ENCODE results near the gene COA7.
"Not testable (repeated sequence)": the region's sequence is repeated elsewhere in the genome, so short reads cannot be mapped to it uniquely, and the experiment has no call there.

The COA7 gene

GRCh38 chr1:52697795-52698674, at the start of gene COA7:
TSS of gene COA7 (minus strand) at chr1:52698347. CDS start at chr1:52698326, 21 bp downstream.
- peak; percentile 66 for DNase-seq

- no peak for DNase-seq
Measured at GRCh38 chr1:52747450-52747849, 49.3 kb upstream of the COA7 start.

- no peak for DNase-seq
Measured at GRCh38 chr1:52746189-52746588, 48.0 kb upstream of the COA7 start.

- DNase-seq = no peak
Measured at GRCh38 chr1:52741259-52741658, 43.1 kb upstream of the COA7 start.

GRCh38 chr1:52739699-52740467, 41.7 kb upstream of the COA7 start:
- no peak for DNase-seq

DNA sequence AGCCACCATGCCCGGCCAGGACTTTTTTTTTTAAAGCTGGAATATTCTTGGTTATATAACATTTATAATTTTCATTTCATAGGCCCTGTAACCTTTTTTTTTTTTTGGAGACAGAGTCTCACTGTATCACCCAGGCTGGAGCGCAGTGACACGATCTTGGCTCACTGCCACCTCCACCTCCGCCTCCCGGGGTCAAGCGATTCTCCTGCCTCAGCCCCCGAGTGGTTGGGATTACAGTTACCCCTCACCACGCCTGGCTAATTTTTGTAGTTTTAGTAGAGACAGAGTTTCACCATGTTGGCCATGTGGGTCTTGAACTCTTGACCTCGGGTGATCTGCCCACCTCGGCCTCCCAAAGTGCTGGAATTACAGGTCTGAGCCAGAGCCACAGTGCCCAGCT, 40.7 kb upstream of the COA7 start:
- no peak for DNase-seq

DNA sequence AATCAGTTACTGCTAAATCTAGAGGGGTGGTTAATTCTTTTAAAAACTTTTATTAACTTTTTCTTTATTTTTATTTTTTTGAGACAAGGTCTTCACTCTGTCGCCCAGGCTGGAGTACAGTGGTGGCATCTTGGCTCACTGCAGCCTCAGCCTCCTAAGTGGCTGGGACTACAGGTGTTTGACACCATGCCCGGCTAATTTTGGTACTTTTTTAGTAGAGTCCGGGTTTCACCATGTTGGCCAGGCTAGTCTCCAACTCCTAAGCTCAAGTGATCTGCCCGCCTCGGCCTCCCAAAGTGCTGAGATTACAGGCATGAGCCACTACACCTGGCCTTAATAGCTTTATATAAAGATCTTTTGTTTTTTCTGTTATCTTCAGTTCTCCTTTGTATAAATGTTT, 40.0 kb upstream of the COA7 start:
- no peak for DNase-seq

DNA sequence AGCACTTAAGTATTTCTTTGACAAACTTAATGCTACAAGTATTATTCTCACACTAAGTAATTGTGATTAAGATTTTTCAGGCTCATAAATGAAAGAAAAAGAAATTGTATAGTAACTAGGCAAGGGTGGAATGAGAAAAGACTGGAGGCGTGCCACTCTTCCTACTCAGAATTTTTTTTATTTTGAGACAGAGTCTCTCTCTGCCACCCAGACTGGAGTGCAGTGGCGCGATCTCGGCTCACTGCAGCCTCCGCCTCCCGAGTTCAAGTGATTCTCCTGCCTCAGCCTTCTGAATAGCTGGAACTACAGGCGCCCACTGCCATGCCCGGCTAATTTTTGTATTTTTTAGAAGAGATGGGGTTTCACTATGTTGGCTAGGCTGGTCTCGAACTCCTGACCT, 37.2 kb upstream of the COA7 start:
- DNase-seq = not testable (repeated sequence)

- DNase-seq = no peak
Measured at GRCh38 chr1:52733368-52733767, 35.2 kb upstream of the COA7 start.

GRCh38 chr1:52727956-52728656, 30.0 kb upstream of the COA7 start:
- no peak for DNase-seq

- no peak for DNase-seq
Measured at GRCh38 chr1:52727114-52727586, 29.0 kb upstream of the COA7 start.

DNA sequence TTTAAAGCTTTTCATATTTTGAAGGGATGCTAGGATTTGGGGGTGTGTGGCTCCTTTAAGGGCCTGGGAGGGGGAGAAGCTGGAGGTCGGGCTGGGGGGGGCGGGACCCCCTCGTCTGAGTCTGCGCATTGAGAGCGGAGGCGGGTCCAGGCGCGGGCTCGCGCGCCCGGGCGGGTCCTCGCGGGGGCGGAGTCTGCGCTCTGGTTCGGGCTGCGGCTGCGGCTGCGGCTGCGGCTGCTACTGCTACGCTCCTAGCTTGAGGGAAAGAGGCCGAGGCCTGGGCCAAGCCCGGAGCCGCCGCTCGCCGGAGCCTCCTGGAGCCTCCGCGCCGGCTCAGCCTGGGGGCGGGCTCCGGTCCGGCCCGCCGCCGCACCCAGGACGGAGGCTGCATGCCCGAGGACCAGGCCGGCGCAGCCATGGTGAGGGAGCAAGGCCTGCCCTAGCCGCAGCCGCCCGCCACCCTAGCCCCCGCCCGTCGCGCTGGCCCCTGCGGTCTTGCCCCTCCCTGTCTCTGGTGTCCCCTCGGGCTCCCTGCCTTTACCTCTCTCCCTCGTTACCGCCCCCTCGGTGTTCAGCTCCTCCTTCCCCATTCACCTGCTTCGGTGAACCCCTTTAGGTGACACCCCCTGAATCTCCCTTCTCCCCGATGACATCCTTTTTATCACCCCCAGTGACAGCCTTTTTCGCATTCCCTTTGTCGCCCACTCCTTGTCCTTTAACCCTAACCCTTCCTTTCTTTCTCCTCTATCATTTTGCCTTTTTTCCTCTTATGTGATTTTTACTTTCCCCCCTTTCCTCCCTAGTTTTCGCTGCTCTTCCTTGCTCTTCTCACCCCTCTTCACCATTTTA, 28.3 kb upstream of the COA7 start, which contains the start of gene ZYG11B:
Gene ZYG11B (plus strand): TSS at position 189 of the 849 bp plus-strand sequence. CDS start 201 bp downstream, at position 390.
- DNase-seq = peak; percentile 63

- DNase-seq = no peak
Measured at GRCh38 chr1:52725903-52726264, 27.7 kb upstream of the COA7 start.

DNA sequence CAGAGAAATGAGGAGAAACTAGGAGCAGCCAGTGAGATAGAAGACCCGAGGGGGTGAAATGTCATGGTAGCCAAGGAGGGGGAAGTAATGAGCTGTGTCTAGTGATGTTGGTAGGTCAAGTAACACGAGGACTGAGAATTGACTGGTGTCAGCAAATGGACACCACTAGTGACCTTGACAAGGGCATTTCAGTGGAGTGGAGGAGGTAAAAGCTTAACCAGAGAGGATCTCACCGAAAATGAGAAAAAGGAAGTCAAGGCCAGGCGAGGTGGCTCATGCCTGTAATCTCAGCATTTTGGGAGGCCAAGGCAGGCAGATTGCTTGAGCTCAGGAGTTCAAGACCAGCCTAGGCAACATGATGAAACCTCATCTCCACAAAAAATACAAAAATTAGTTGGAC, 25.1 kb upstream of the COA7 start:
- no peak for DNase-seq

DNA sequence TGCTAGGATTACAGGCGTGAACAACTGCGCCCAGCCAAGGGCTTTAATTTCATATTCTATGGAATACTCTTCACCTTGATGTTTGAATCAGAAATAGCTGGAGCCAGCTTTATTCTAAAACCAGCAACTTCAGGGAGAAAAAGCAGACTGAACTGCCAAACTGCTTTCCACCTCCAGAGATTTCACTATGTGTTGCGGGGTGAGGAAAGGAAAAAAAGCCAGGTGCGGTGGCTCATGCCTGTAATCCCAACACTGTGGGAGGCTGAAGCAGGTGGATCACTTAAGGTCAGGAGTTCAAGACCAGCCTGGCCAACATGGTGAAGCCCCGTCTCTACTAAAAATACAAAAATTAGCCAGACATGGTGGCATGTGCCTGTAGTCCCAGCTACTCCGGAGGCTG, 17.1 kb upstream of the COA7 start:
- DNase-seq = not testable (repeated sequence)

GRCh38 chr1:52713590-52713989, 15.4 kb upstream of the COA7 start:
- no peak for DNase-seq

GRCh38 chr1:52709016-52709415, 10.9 kb upstream of the COA7 start:
- DNase-seq = no peak

GRCh38 chr1:52707927-52708655, 9.9 kb upstream of the COA7 start:
- no peak for DNase-seq

- no peak for DNase-seq
Measured at GRCh38 chr1:52706941-52707926, 9.1 kb upstream of the COA7 start.

- no peak for DNase-seq
Measured at GRCh38 chr1:52706136-52706670, 8.1 kb upstream of the COA7 start.

Measured in NCI-H1694 (cell line).